ENCODE data around the gene KCTD12. TPM values are rescaled to one million over a fixed set of nuclear protein-coding genes. Genes with fewer than 3 reads are reported as not detected.
"Not testable (repeated sequence)": the region's sequence is repeated elsewhere in the genome, so short reads cannot be mapped to it uniquely, and the experiment has no call there.

The KCTD12 gene
- total RNA-seq, 1 experiment from 2014 or later = 2.8 TPM

GRCh38 chr13:76903544-76904162 is 17.4 kb upstream of the KCTD12 start:
- no peak overlapping the region for H3K27ac Mint-ChIP-seq (ENCODE audit: unreplicated experiment)
- no peaks in the 10 kb centered on the region for H3K9me3 Mint-ChIP-seq (ENCODE audit: low read depth, unreplicated experiment)
- H3K4me3 Mint-ChIP-seq (ENCODE audit: low read depth, unreplicated experiment) = no peak overlapping the region
- no peaks in the 10 kb centered on the region for H3K27me3 Mint-ChIP-seq (ENCODE audit: unreplicated experiment)
- peak; percentile 39 for DNase-seq
- CTCF ChIA-PET = interaction anchor here (0.6 kb wide), 1 partner anchor 179 kb away, joined by 3 read pairs; no protein-coding TSS in a partner anchor
- TF ChIP-seq CTCF (IDR thresholded peaks at IDR 0.05; ENCODE audit: unreplicated experiment) = peak; percentile 41
- intact Hi-C loops (cut with micrococcal nuclease; ENCODE audit: unreplicated experiment) = loop anchor here (5.0 to 10.0 kb wide), 4 partner anchors 79 to 1216 kb away; no protein-coding TSS in a partner anchor
- no peaks in the 10 kb centered on the region for H3K36me3 Mint-ChIP-seq (ENCODE audit: insufficient read depth, unreplicated experiment)
- H3K4me1 Mint-ChIP-seq (ENCODE audit: low read depth, unreplicated experiment) = no peaks in the 10 kb centered on the region
- BruUV-seq (replicated peaks) = no TSS peak

- H3K9me3 Mint-ChIP-seq (ENCODE audit: low read depth, unreplicated experiment); H3K4me3 Mint-ChIP-seq (ENCODE audit: low read depth, unreplicated experiment); H3K36me3 Mint-ChIP-seq (ENCODE audit: insufficient read depth, unreplicated experiment); H3K4me1 Mint-ChIP-seq (ENCODE audit: low read depth, unreplicated experiment); BruUV-seq (replicated peaks); H3K27me3 Mint-ChIP-seq (ENCODE audit: unreplicated experiment); CTCF ChIA-PET; DNase-seq; H3K27ac Mint-ChIP-seq (ENCODE audit: unreplicated experiment): not testable (repeated sequence)
- intact Hi-C loops (cut with micrococcal nuclease; ENCODE audit: unreplicated experiment) = loop anchor here (10.0 kb wide), 1 partner anchor 414 kb away; no protein-coding TSS in a partner anchor
Measured at GRCh38 chr13:76899066-76899465, 12.9 kb upstream of the KCTD12 start.

- BruUV-seq (replicated peaks); H3K27me3 Mint-ChIP-seq (ENCODE audit: unreplicated experiment); H3K36me3 Mint-ChIP-seq (ENCODE audit: insufficient read depth, unreplicated experiment); H3K27ac Mint-ChIP-seq (ENCODE audit: unreplicated experiment); H3K4me3 Mint-ChIP-seq (ENCODE audit: low read depth, unreplicated experiment); H3K4me1 Mint-ChIP-seq (ENCODE audit: low read depth, unreplicated experiment); H3K9me3 Mint-ChIP-seq (ENCODE audit: low read depth, unreplicated experiment); CTCF ChIA-PET; DNase-seq: not testable (repeated sequence)
- intact Hi-C loops (cut with micrococcal nuclease; ENCODE audit: unreplicated experiment) = loop anchor here (10.0 kb wide), 1 partner anchor 412 kb away; no protein-coding TSS in a partner anchor
Measured at GRCh38 chr13:76897171-76897570, 11.0 kb upstream of the KCTD12 start.

GRCh38 chr13:76894401-76895110 is 8.4 kb upstream of the KCTD12 start:
- CTCF ChIA-PET = no interaction called here
- no peak overlapping the region for H3K27ac Mint-ChIP-seq (ENCODE audit: unreplicated experiment)
- no peaks in the 10 kb centered on the region for H3K36me3 Mint-ChIP-seq (ENCODE audit: insufficient read depth, unreplicated experiment)
- no peak for DNase-seq
- BruUV-seq (replicated peaks) = no TSS peak
- TF ChIP-seq CTCF (IDR thresholded peaks at IDR 0.05; ENCODE audit: unreplicated experiment) = no peak
- H3K4me1 Mint-ChIP-seq (ENCODE audit: low read depth, unreplicated experiment) = no peaks in the 10 kb centered on the region
- H3K9me3 Mint-ChIP-seq (ENCODE audit: low read depth, unreplicated experiment) = peaks cover 5% of the 10 kb centered on the region
- intact Hi-C loops (cut with micrococcal nuclease; ENCODE audit: unreplicated experiment) = loop anchor here (10.0 kb wide), 1 partner anchor 410 kb away; no protein-coding TSS in a partner anchor
- no peaks in the 10 kb centered on the region for H3K27me3 Mint-ChIP-seq (ENCODE audit: unreplicated experiment)
- H3K4me3 Mint-ChIP-seq (ENCODE audit: low read depth, unreplicated experiment) = no peak overlapping the region

GRCh38 chr13:76892488-76892887 is 6.3 kb upstream of the KCTD12 start:
- no peak for DNase-seq
- no peak overlapping the region for H3K4me3 Mint-ChIP-seq (ENCODE audit: low read depth, unreplicated experiment)
- no TSS peak for BruUV-seq (replicated peaks)
- no peak for TF ChIP-seq CTCF (IDR thresholded peaks at IDR 0.05; ENCODE audit: unreplicated experiment)
- H3K27me3 Mint-ChIP-seq (ENCODE audit: unreplicated experiment) = no peaks in the 10 kb centered on the region
- H3K27ac Mint-ChIP-seq (ENCODE audit: unreplicated experiment) = no peak overlapping the region
- no peaks in the 10 kb centered on the region for H3K36me3 Mint-ChIP-seq (ENCODE audit: insufficient read depth, unreplicated experiment)
- H3K9me3 Mint-ChIP-seq (ENCODE audit: low read depth, unreplicated experiment) = peaks cover 5% of the 10 kb centered on the region
- intact Hi-C loops (cut with micrococcal nuclease; ENCODE audit: unreplicated experiment) = loop anchor here (10.0 kb wide), 1 partner anchor 408 kb away; no protein-coding TSS in a partner anchor
- CTCF ChIA-PET = no interaction called here
- H3K4me1 Mint-ChIP-seq (ENCODE audit: low read depth, unreplicated experiment) = no peaks in the 10 kb centered on the region
